HepG2 (cell line): ENCODE data around the gene AADACL4. TPM values are rescaled to one million over a fixed set of nuclear protein-coding genes. Genes with fewer than 3 reads are reported as not detected.

ENCODE experiments used
- ARID3A ChIP-seq: IDR thresholded peaks from 2 replicates; pipeline ENCODE4 v1.6.1; 2012; ENCODE audit warnings: low read depth, low read length, improper control_type of control experiment
- CCDC6 ChIP-seq: sonication (generic); formaldehyde crosslinking; IDR thresholded peaks from 2 replicates; pipeline ENCODE4 v1.8.1; 2022; ENCODE audit warnings: mild to moderate bottlenecking, missing genetic modification reagents, moderate library complexity
- CENPX ChIP-seq: sonication (generic); formaldehyde crosslinking; IDR thresholded peaks from 2 replicates; pipeline ENCODE4 v1.9.0; 2021; ENCODE audit warnings: mild to moderate bottlenecking, missing genetic modification reagents, moderate library complexity
- GABPB1 ChIP-seq: IDR thresholded peaks from 2 replicates; pipeline ENCODE4 v1.6.1; 2016; ENCODE audit warnings: mild to moderate bottlenecking, missing genetic modification reagents, moderate library complexity, missing compliant biosample characterization
- GTF3A ChIP-seq: sonication (generic); formaldehyde crosslinking; conservative IDR thresholded peaks from 2 replicates; pipeline ENCODE4 v1.4.0; 2020; ENCODE audit warnings: mild to moderate bottlenecking, missing genetic modification reagents
- HDAC1 ChIP-seq: sonication (generic); formaldehyde crosslinking; IDR thresholded peaks from 2 replicates; pipeline ENCODE4 v1.5.1; 2020; ENCODE audit warnings: mild to moderate bottlenecking, missing genetic modification reagents
- IRF9 ChIP-seq: sonication (generic); formaldehyde crosslinking; IDR thresholded peaks from 2 replicates; pipeline ENCODE4 v1.8.0; 2022; ENCODE audit warnings: missing genetic modification reagents, mild to moderate bottlenecking, borderline replicate concordance
- MLLT10 ChIP-seq: sonication (generic); formaldehyde crosslinking; IDR thresholded peaks from 2 replicates; pipeline ENCODE4 v1.4.0; 2020; ENCODE audit warnings: missing genetic modification reagents
- SMARCC2 ChIP-seq: fragments of 450-650 bp; IDR thresholded peaks from 2 replicates; pipeline ENCODE4 v1.6.1; 2017; ENCODE audit warnings: antibody characterized with exemption, mild to moderate bottlenecking
- SNAPC4 ChIP-seq: sonication (generic); formaldehyde crosslinking; IDR thresholded peaks from 2 replicates; pipeline ENCODE4 v1.4.0; 2020; ENCODE audit warnings: mild to moderate bottlenecking, missing genetic modification reagents
- TBL1XR1 ChIP-seq: fragments of 150-350 bp; IDR thresholded peaks from 2 replicates; pipeline ENCODE4 v1.6.1; 2014; ENCODE audit warnings: borderline replicate concordance, low read length; ENCODE audit not compliant: partially characterized antibody
- TRAFD1 ChIP-seq: sonication (generic); formaldehyde crosslinking; IDR thresholded peaks from 2 replicates; pipeline ENCODE4 v1.5.1; 2020; ENCODE audit warnings: missing genetic modification reagents, mild to moderate bottlenecking, borderline replicate concordance
- ZEB1 ChIP-seq: IDR thresholded peaks from 2 replicates; pipeline ENCODE4 v1.6.1; 2012; ENCODE audit warnings: mild to moderate bottlenecking, low read depth, inconsistent platforms; ENCODE audit not compliant: insufficient replicate concordance
- ZNF282 ChIP-seq: fragments of 450-650 bp; IDR thresholded peaks from 2 replicates; pipeline ENCODE4 v1.6.1; 2018; ENCODE audit not compliant: partially characterized antibody
- ZNF335 ChIP-seq: sonication (generic); formaldehyde crosslinking; IDR thresholded peaks from 2 replicates; pipeline ENCODE4 v1.4.0; 2020; ENCODE audit warnings: missing genetic modification reagents
- ZNF510 ChIP-seq: sonication (generic); formaldehyde crosslinking; IDR thresholded peaks from 2 replicates; pipeline ENCODE4 v1.4.0; 2020; ENCODE audit warnings: low read depth, mild to moderate bottlenecking, missing genetic modification reagents
- ZNF558 ChIP-seq: sonication (generic); formaldehyde crosslinking; IDR thresholded peaks from 2 replicates; pipeline ENCODE4 v1.9.0; 2022; ENCODE audit warnings: mild to moderate bottlenecking, missing genetic modification reagents, borderline replicate concordance
- ZNF567 ChIP-seq: sonication (generic); formaldehyde crosslinking; IDR thresholded peaks from 2 replicates; pipeline ENCODE4 v1.8.1; 2023; ENCODE audit warnings: mild to moderate bottlenecking, missing genetic modification reagents, borderline replicate concordance
- ZNF75D ChIP-seq: sonication (generic); formaldehyde crosslinking; IDR thresholded peaks from 2 replicates; pipeline ENCODE4 v1.8.1; 2023; ENCODE audit warnings: missing genetic modification reagents, mild to moderate bottlenecking, borderline replicate concordance
- ZNF782 ChIP-seq: sonication (generic); formaldehyde crosslinking; IDR thresholded peaks from 2 replicates; pipeline ENCODE4 v1.4.0; 2020; ENCODE audit warnings: missing genetic modification reagents, mild to moderate bottlenecking, borderline replicate concordance
- polyA plus RNA-seq, 8 experiments: library from polyadenylated mRNA; depleted of rRNA in 3 of 8; stranded (reverse) in 7 of 8; unstranded in 1 of 8; fragments of >200 nt; fragmentation: Illumina TruSeq in 4 of 8; extraction: Trizol in 4 of 8; gene quantifications; 2 replicates each; pipeline versions ENCODE4 v1.2.1 to v1.2.3, GENCODE V29; 2011 to 2016; ENCODE audit warnings: low read depth in 4 of 8, missing spikeins in 1 of 8, mixed read lengths in 1 of 8; ENCODE audit not compliant: insufficient read depth in 1 of 8
- total RNA-seq, 5 experiments: library from RNA; depleted of rRNA; stranded (reverse); fragments of >200 nt; fragmentation: Illumina TruSeq; extraction: Trizol; gene quantifications; 2 replicates each; pipeline ENCODE4 v1.2.3, GENCODE V29; 2016; ENCODE audit warnings: low read depth in 1 of 5

Gene AADACL4
- total and polyA plus RNA-seq, 2 of the 13 experiments (the other 11 are each of a cell fraction or from before 2014, with no cell fraction given), result not detected

- TF ChIP-seq ZEB1 (no peak), SNAPC4 (CRISPR knock-in tag) (peak; percentile 79), ARID3A (peak; percentile 43; the same call in 1 of the 2 replicates), ZNF558 (CRISPR knock-in tag) (no peak), HDAC1 (CRISPR knock-in tag) (peak; percentile 72), GTF3A (CRISPR knock-in tag) (no peak), GABPB1 (CRISPR knock-in tag) (peak; percentile 41; the same call in 1 of the 2 replicates), ZNF282 (no peak), CCDC6 (CRISPR knock-in tag) (no peak), ZNF782 (CRISPR knock-in tag) (no peak), ZNF75D (CRISPR knock-in tag) (no peak), TRAFD1 (CRISPR knock-in tag) (no peak), ZNF510 (CRISPR knock-in tag) (no peak), SMARCC2 (no peak), CENPX (CRISPR knock-in tag) (no peak), ZNF567 (CRISPR knock-in tag) (no peak), MLLT10 (CRISPR knock-in tag) (no peak), IRF9 (CRISPR knock-in tag) (peak; percentile 39; the same call in 1 of the 2 replicates), ZNF335 (no peak), TBL1XR1 (peak; percentile 97)
These were observed 39.6 kb upstream of the AADACL4 start (continued) for GRCh38 chr1:12604114-12604874.
